HCT116 (cell line): ENCODE data around the gene GMIP.

ENCODE experiments used
- CBX3 ChIP-seq: IDR thresholded peaks from 2 replicates; pipeline ENCODE4 v1.6.1; 2012; ENCODE audit warnings: low read depth
- CEBPB ChIP-seq: IDR thresholded peaks from 2 replicates; pipeline ENCODE4 v1.6.1; 2012; ENCODE audit warnings: low read depth
- CTCF ChIP-seq, 3 experiments: fragments of 200-600 bp in 1 of 3; sonication (generic) in 1 of 3; IDR thresholded peaks in 2 of 3; conservative IDR thresholded peaks in 1 of 3; 2 replicates each; pipeline ENCODE4 v1.5.1; 2012 to 2017; ENCODE audit warnings: low read depth in 2 of 3, low read length in 2 of 3, antibody characterized with exemption in 1 of 3, borderline replicate concordance in 1 of 3, control low read depth in 1 of 3, mild to moderate bottlenecking in 1 of 3, mixed read lengths in 1 of 3, mixed run types in 1 of 3, moderate library complexity in 1 of 3; ENCODE audit not compliant: insufficient read depth in 1 of 3
- EZH2 ChIP-seq: fragments of 200-600 bp; sonication (generic); IDR thresholded peaks from 2 replicates; pipeline ENCODE4 v1.6.1; 2017; ENCODE audit warnings: antibody characterized with exemption, mixed run types
- EZH2phosphoT487 ChIP-seq: fragments of 200-600 bp; IDR thresholded peaks from 2 replicates; pipeline ENCODE4 v1.6.1; 2018; ENCODE audit warnings: antibody characterized with exemption, borderline replicate concordance
- JUND ChIP-seq: IDR thresholded peaks from 2 replicates; pipeline ENCODE4 v1.6.1; 2012
- MAX ChIP-seq: IDR thresholded peaks from 2 replicates; pipeline ENCODE4 v1.6.1; 2012
- POLR2A ChIP-seq: IDR thresholded peaks from 2 replicates; pipeline ENCODE4 v1.7.0; 2011; ENCODE audit warnings: borderline replicate concordance; ENCODE audit not compliant: insufficient read depth, insufficient read length; ENCODE audit errors: extremely low read depth
- POLR2AphosphoS5 ChIP-seq: IDR thresholded peaks from 2 replicates; pipeline ENCODE4 v1.6.1; 2011; ENCODE audit warnings: mild to moderate bottlenecking, low read depth, low read length, moderate library complexity
- SIN3A ChIP-seq: IDR thresholded peaks from 2 replicates; pipeline ENCODE4 v1.6.1; 2012; ENCODE audit warnings: low read depth
- SP1 ChIP-seq: IDR thresholded peaks from 2 replicates; pipeline ENCODE4 v1.6.1; 2012; ENCODE audit warnings: low read depth
- TCF7L2 ChIP-seq: IDR thresholded peaks from 2 replicates; pipeline ENCODE4 v1.7.0; 2011; ENCODE audit warnings: borderline replicate concordance, inconsistent platforms; ENCODE audit not compliant: insufficient read depth, insufficient read length; ENCODE audit errors: extremely low read depth
- ZNF274 ChIP-seq: fragments of 200-500 bp; sonication (Bioruptor generic); IDR thresholded peaks from 2 replicates; pipeline ENCODE4 v1.6.1; 2014; ENCODE audit warnings: mild to moderate bottlenecking, low read depth, low read length, inconsistent platforms

- TF ChIP-seq CTCF (IDR thresholded peaks at IDR 0.05 in 2 of 3, conservative IDR thresholded peaks at IDR 0.05 in 1 of 3; ENCODE audit: borderline replicate concordance in 1 of 3, insufficient read depth in 1 of 3, low read depth in 2 of 3, low read length in 2 of 3), result no peak
- TF ChIP-seq POLR2A, result no peak
- no peak for TF ChIP-seq JUND
- TF ChIP-seq EZH2, result no peak
- TF ChIP-seq SIN3A, result no peak
- no peak for TF ChIP-seq MAX
- no peak for TF ChIP-seq CEBPB
- TF ChIP-seq TCF7L2, result no peak
- TF ChIP-seq ZNF274, result no peak
- no peak for TF ChIP-seq POLR2AphosphoS5
- TF ChIP-seq EZH2phosphoT487, result no peak
- TF ChIP-seq SP1, result no peak
- TF ChIP-seq CBX3, result no peak
Measured at GRCh38 chr19:19662344-19662743, 18.9 kb upstream of the GMIP start.
